Ovary (tissue), 9 donors: Measurements from ENCODE around the gene WARS2. TPM values are rescaled to one million over a fixed set of nuclear protein-coding genes. Genes with fewer than 3 reads are reported as not detected.

ENCODE experiments used
- DNase-seq, 5 donors: peaks; one replicate each; pipeline ENCODE4 v3.0.0-alpha.2; 2019 to 2020
- H3K27ac ChIP-seq, 2 donors: fragments of 200-600 bp; one replicate each; pipeline versions ENCODE4 v1.5.1 to v1.8.0; 2019 to 2022
- H3K27me3 ChIP-seq: fragments of 200-600 bp; one replicate; pipeline ENCODE4 v1.8.0; 2022
- H3K36me3 ChIP-seq: fragments of 200-600 bp; sonication (generic); one replicate; pipeline ENCODE4 v1.5.1; 2019
- H3K4me1 ChIP-seq: one replicate; pipeline ENCODE4 v1.8.1; 2013; ENCODE audit warnings: mild to moderate bottlenecking, moderate library complexity; ENCODE audit not compliant: insufficient read depth
- H3K4me3 ChIP-seq: fragments of 200-600 bp; sonication (generic); one replicate; pipeline ENCODE4 v1.5.1; 2017
- H3K9me3 ChIP-seq, 2 donors: fragments of 200-600 bp in 1 of 2; sonication (generic) in 1 of 2; one replicate each; pipeline versions ENCODE4 v1.5.1 to v1.8.1; 2013 to 2019; ENCODE audit warnings: mild to moderate bottlenecking in 1 of 2, moderate library complexity in 1 of 2
- EP300 ChIP-seq: sonication (generic); formaldehyde crosslinking; IDR thresholded peaks from one replicate; pipeline ENCODE4 v1.6.1; 2017; ENCODE audit warnings: antibody characterized with exemption
- POLR2A ChIP-seq: fragments of 450-650 bp; IDR thresholded peaks from one replicate; pipeline ENCODE4 v1.6.1; 2017; ENCODE audit warnings: antibody characterized with exemption, mild to moderate bottlenecking, moderate library complexity
- WGBS, 3 donors: extraction: QIAGEN DNeasy Blood & Tissue Kit in 1 of 3; methylation state at CpG; one replicate each; pipeline versions ENCODE4 v1.1.5 to v1.1.7; 2013 to 2017; 5-methylcytosine and 5-hydroxymethylcytosine counted together
- intact Hi-C, 4 donors: fragments of 100-400 bp; cut with DNase I; formaldehyde crosslinking; loops; one replicate each; pipeline versions ENCODE4 v1.11.0 to v1.15.1; 2022 to 2023
- polyA plus RNA-seq, 2 donors: library from polyadenylated mRNA; stranded (reverse); fragments of 200-250 nt in 1 of 2; fragments of 350-450 nt in 1 of 2; fragmentation: Illumina TruSeq in 1 of 2; extraction: RNeasy Lipid Tissue Mini Kit (QIAGEN cat#74804) in 1 of 2; gene quantifications; one replicate each; pipeline ENCODE4 v1.2.3, GENCODE V29; 2013 to 2014
- total RNA-seq, 7 donors: library from RNA; depleted of rRNA in 2 of 7; stranded (reverse); fragments of >200 nt in 2 of 7; fragmentation: NEBNext Ultra II Directional in 3 of 7; extraction: Animal tissue kit (Norgen Biotek cat#: 25700) in 3 of 7; gene quantifications; one replicate each; pipeline versions ENCODE4 v1.1.0 to v1.2.4, GENCODE V29; 2016 to 2023
- TF ChIP-seq, protein P1 (sequence below), 3 donors: fragments of 450-650 bp in 2 of 3; fragments of 200-600 bp in 1 of 3; IDR thresholded peaks; one replicate each; pipeline versions ENCODE4 v1.5.1 to v1.8.0; 2016 to 2022; ENCODE audit warnings: antibody characterized with exemption in 3 of 3, mild to moderate bottlenecking in 1 of 3
- donor health status: DM: no; HTN: no; CAD: no; lungs with moderate emphysema.
- donor health status: DM: no; HTN: no; CAD: no.
- donor health status: Bipolar disorder and iron deficiency.
- donor health status: DM: yes; HTN: yes; CAD: no.
- donor health status: DM: no; HTN: no; CAD: no.
- donor health status: DM: yes; HTN: yes; CAD: no.

The WARS2 gene
- total and polyA plus RNA-seq, 9 donors = 6.1 to 20.3 (median 15.5) TPM

DNA sequence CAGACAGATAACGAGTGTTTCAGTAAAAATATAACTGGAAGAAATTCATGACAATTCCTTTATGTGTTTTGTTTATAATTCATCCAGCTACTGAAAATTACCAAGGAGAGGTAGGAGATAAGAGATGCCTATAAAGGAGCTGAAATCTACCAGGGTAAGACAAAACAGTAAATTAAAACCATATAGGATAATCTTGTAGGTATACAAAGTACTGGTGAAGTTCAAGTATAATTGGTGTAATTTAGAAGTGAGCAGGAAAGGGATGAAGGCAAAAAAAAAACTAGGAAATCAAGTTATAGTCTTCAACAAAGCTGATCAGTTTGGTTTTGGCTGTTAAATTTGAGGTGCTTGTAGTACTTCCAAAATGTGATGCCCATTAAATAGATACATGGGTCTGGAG lies 1.2 kb upstream of the WARS2 start:
- intact Hi-C loops = no loop called here
- 92 to 98% (median 97%) methylated on average over 1 of the region's 1 CpG for WGBS, 3 donors

DNA sequence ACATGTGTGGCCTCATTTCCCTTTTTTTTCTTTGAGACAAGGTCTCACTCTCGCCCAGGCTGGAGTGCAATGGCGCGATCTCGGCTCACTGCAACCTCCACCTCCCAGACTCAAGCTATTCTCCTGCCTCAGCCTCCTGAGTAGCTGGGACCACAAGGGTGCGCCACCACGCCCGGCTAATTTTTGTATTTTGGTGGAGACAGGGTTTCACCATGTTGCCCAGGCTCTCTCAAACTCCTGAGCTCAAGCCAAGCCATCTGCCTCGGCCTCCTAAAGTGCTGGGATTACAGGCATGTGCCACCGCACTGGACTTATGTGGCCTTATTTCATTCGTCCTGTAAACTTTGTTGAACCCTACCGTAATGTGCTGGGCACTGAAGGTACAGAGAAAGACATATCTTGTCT lies 569 bp upstream of the WARS2 start:
- Histone ChIP-seq H3K4me1 (peaks cover 5% of the 10 kb centered on the region), H3K36me3 (no peaks in the 10 kb centered on the region), H3K27ac (peak overlapping the region; percentile 97 to 99), H3K4me3 (peak overlapping the region; percentile 66), H3K9me3 (no peaks in the 10 kb centered on the region), H3K27me3 (no peaks in the 10 kb centered on the region)
- TF ChIP-seq POLR2A (no peak), EP300 (no peak)
- TF ChIP-seq, protein P1, sequence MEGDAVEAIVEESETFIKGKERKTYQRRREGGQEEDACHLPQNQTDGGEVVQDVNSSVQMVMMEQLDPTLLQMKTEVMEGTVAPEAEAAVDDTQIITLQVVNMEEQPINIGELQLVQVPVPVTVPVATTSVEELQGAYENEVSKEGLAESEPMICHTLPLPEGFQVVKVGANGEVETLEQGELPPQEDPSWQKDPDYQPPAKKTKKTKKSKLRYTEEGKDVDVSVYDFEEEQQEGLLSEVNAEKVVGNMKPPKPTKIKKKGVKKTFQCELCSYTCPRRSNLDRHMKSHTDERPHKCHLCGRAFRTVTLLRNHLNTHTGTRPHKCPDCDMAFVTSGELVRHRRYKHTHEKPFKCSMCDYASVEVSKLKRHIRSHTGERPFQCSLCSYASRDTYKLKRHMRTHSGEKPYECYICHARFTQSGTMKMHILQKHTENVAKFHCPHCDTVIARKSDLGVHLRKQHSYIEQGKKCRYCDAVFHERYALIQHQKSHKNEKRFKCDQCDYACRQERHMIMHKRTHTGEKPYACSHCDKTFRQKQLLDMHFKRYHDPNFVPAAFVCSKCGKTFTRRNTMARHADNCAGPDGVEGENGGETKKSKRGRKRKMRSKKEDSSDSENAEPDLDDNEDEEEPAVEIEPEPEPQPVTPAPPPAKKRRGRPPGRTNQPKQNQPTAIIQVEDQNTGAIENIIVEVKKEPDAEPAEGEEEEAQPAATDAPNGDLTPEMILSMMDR (IDR thresholded peaks at IDR 0.05) = no peak
- intact Hi-C loops = no loop called here
- DNase-seq = peak; percentile 17 to 60 (median 45)
- 51 to 62% (median 56%) methylated on average over 11 of the region's 11 CpGs for WGBS, 3 donors

More for the DNA sequence above, 1.2 kb upstream of the WARS2 start:
- DNase-seq = no peak
- no peaks in the 10 kb centered on the region for H3K9me3 ChIP-seq
- no peaks in the 10 kb centered on the region for H3K36me3 ChIP-seq
- H3K4me3 ChIP-seq = no peak overlapping the region
- H3K4me1 ChIP-seq = peaks cover 5% of the 10 kb centered on the region
- no peak overlapping the region for H3K27ac ChIP-seq
- no peaks in the 10 kb centered on the region for H3K27me3 ChIP-seq
- no peak for TF ChIP-seq POLR2A

DNA sequence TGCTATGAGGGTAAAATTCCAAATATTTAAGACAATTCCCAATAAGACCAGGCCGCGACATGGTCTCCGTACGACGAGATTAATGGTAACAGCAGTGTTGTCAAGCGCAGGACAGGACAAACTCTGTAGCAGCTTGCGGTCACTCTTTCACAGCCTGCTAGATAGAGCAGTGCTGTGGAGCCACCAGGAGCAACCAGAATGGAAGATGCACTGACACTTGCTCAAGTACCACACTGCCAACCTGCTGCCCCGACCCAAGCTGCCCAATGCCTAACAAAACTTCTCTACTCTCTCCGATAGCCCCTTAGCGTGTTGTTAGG lies 636 bp downstream of the WARS2 start:
- Histone ChIP-seq H3K27me3 (no peaks in the 10 kb centered on the region), H3K4me3 (peak overlapping the region; percentile 66), H3K27ac (peak overlapping the region; percentile 97 to 99), H3K36me3 (no peaks in the 10 kb centered on the region), H3K9me3 (no peaks in the 10 kb centered on the region), H3K4me1 (peaks cover 5% of the 10 kb centered on the region)
- intact Hi-C loops = no loop called here
- DNase-seq = no peak
- 5 to 10% (median 10%) methylated on average over 10 of the region's 10 CpGs for WGBS, 3 donors
- TF ChIP-seq, protein P1 (IDR thresholded peaks at IDR 0.05) = no peak
- no peak for TF ChIP-seq POLR2A
- TF ChIP-seq EP300 = no peak

DNA sequence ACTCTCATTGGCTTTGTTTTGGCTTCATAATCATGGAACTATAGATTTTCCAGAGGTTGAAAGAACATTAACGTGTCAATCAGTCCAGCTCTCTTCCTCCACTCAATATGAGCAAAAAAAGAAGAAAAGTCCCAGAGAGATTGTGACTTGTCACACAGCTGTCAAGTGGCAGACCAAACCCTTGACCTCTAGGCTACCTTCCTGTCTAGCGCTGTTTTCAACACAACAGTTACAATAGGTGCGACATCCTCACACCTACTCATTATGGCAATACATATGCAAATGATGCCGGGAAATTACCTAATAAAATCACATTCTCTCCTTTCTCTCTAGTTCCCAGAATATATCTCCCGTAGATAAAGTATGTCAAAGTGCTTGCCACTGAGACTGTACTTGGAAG lies 1.1 kb downstream of the WARS2 start:
- peak overlapping the region; percentile 66 for H3K4me3 ChIP-seq
- H3K27ac ChIP-seq = peak overlapping the region in 1 of 2 donors; percentile 97
- H3K4me1 ChIP-seq = peaks cover 5% of the 10 kb centered on the region
- intact Hi-C loops = no loop called here
- no peaks in the 10 kb centered on the region for H3K27me3 ChIP-seq
- no peak for DNase-seq
- H3K9me3 ChIP-seq = no peaks in the 10 kb centered on the region
- WGBS, 3 donors = 52 to 57% (median 52%) methylated on average over 5 of the region's 5 CpGs
- no peak for TF ChIP-seq POLR2A
- TF ChIP-seq, protein P1 (IDR thresholded peaks at IDR 0.05) = no peak
- TF ChIP-seq EP300 = no peak
- no peaks in the 10 kb centered on the region for H3K36me3 ChIP-seq

DNA sequence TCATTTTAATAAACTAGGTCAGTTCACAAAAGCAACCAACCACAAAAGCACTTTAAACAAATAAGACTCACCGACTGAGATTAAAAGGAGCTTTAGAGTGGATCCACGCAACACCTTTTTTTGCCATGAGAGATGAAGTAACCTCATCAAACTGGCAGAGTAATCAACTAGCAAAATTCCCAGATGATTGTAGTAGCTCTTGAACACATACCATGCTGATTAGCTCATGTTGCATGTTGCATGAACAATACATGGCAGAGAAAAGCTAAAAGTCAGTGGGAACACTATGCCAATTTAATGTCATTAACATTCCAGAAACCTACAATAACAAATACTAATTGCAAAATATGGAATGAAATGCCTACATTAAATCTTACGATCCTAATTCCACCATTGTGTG lies 4.1 kb downstream of the WARS2 start:
- no peak for DNase-seq
- Histone ChIP-seq H3K4me1 (peaks cover 6% of the 10 kb centered on the region), H3K9me3 (no peaks in the 10 kb centered on the region), H3K36me3 (no peaks in the 10 kb centered on the region), H3K4me3 (no peak overlapping the region), H3K27me3 (no peaks in the 10 kb centered on the region), H3K27ac (no peak overlapping the region)
- 37 to 47% (median 44%) methylated on average over 3 of the region's 3 CpGs for WGBS, 3 donors
- intact Hi-C loops = no loop called here
- TF ChIP-seq, protein P1 (IDR thresholded peaks at IDR 0.05) = no peak
- TF ChIP-seq EP300 (no peak), POLR2A (no peak)
